ENCODE data around the gene FAM114A1. TPM values are rescaled to one million over a fixed set of nuclear protein-coding genes. Genes with fewer than 3 reads are reported as not detected.

Gene FAM114A1
- polyA plus RNA-seq, 3 donors: 3.2 to 12.0 (median 4.1) TPM

GRCh38 chr4:38858097-38858420, 9.5 kb upstream of the FAM114A1 start:
- H3K36me3 Mint-ChIP-seq: peaks cover 0 to under 1% of the 10 kb centered on the region in 2 donors
- peaks cover 0 to 5% (median 0%) of the 10 kb centered on the region in 3 donors for H3K27me3 Mint-ChIP-seq (ENCODE audit: low read depth in 3 of 3)
- no peaks in the 10 kb centered on the region for H4K20me1 ChIP-seq (ENCODE audit: insufficient read depth, low read length)
- H3K9me3 Mint-ChIP-seq: peaks cover 0 to 2% (median under 1%) of the 10 kb centered on the region in 7 donors
- H3K4me1 ChIP-seq (ENCODE audit: control insufficient read depth in 1 of 2, insufficient read depth in 2 of 2, low read length in 2 of 2): peaks cover 39 to 63% of the 10 kb centered on the region in 2 donors
- H3K27ac Mint-ChIP-seq: peak overlapping the region; percentile 97 to 100 (median 100)
- H3K4me3 Mint-ChIP-seq: peak overlapping the region; percentile 51 to 82
- H3K79me2 ChIP-seq (ENCODE audit: insufficient read depth, low read length): peaks cover 31% of the 10 kb centered on the region
- no CpG with 5 or more reads among the region's 3 CpGs for WGBS (ENCODE audit: insufficient coverage)
- intact Hi-C loops (cut with micrococcal nuclease): loop anchor here (5.0 to 10.0 kb wide), 5 partner anchors 56 to 781 kb away; partner anchors contain the start of genes TLR1 (in 1 of the 2), TLR10 (in 1 of the 2) and TMEM156 (in 1 of the 2)
- H3K4me1 Mint-ChIP-seq: peaks cover 47% of the 10 kb centered on the region
- no peaks in the 10 kb centered on the region for H3K27me3 ChIP-seq (ENCODE audit: control insufficient read depth in 2 of 2, insufficient read depth in 2 of 2, low read length in 2 of 2)
- H3K9ac ChIP-seq (ENCODE audit: insufficient read depth, low read length, poor library complexity, severe bottlenecking): peak overlapping the region; percentile 77
- peak overlapping the region; percentile 97 to 99 for H3K27ac ChIP-seq (ENCODE audit: low read depth in 1 of 2, low read length in 2 of 2)
- TF ChIP-seq CTCF (IDR thresholded peaks at IDR 0.05): no peak
- H3K4me3 ChIP-seq (replicated peaks in 1 of 3; ENCODE audit: low read depth in 2 of 3, low read length in 3 of 3): peak overlapping the region in 1 of 3 experiments; percentile 83
- no peak for DNase-seq
- H3K36me3 ChIP-seq (replicated peaks in 1 of 2; ENCODE audit: control insufficient read depth in 1 of 2, insufficient read depth in 2 of 2, low read length in 2 of 2): no peaks in the 10 kb centered on the region
- no peaks in the 10 kb centered on the region for H3K9me3 ChIP-seq (replicated peaks in 1 of 2; ENCODE audit: control insufficient read depth in 1 of 2, insufficient read depth in 1 of 2, low read length in 2 of 2)
- peak overlapping the region; percentile 82 for H3K4me2 ChIP-seq (replicated peaks; ENCODE audit: extremely low read depth, low read length, poor library complexity, severe bottlenecking)
- H2AFZ ChIP-seq (ENCODE audit: insufficient read depth, low read depth, low read length, poor library complexity, severe bottlenecking): peak overlapping the region; percentile 52

GRCh38 chr4:38859501-38859900, 8.1 kb upstream of the FAM114A1 start:
- Histone ChIP-seq H3K4me3 (replicated peaks in 1 of 3; ENCODE audit: low read depth in 2 of 3, low read length in 3 of 3) (no peak overlapping the region), H2AFZ (ENCODE audit: insufficient read depth, low read depth, low read length, poor library complexity, severe bottlenecking) (no peak overlapping the region), H3K27ac (ENCODE audit: low read depth in 1 of 2, low read length in 2 of 2) (peak overlapping the region; percentile 97 to 99), H3K27me3 (ENCODE audit: control insufficient read depth in 2 of 2, insufficient read depth in 2 of 2, low read length in 2 of 2) (no peaks in the 10 kb centered on the region), H4K20me1 (ENCODE audit: insufficient read depth, low read length) (no peaks in the 10 kb centered on the region), H3K36me3 (replicated peaks in 1 of 2; ENCODE audit: control insufficient read depth in 1 of 2, insufficient read depth in 2 of 2, low read length in 2 of 2) (no peaks in the 10 kb centered on the region), H3K9ac (ENCODE audit: insufficient read depth, low read length, poor library complexity, severe bottlenecking) (no peak overlapping the region), H3K79me2 (ENCODE audit: insufficient read depth, low read length) (peaks cover 17% of the 10 kb centered on the region), H3K4me1 (ENCODE audit: control insufficient read depth in 1 of 2, insufficient read depth in 2 of 2, low read length in 2 of 2) (peaks cover 42 to 61% of the 10 kb centered on the region in 2 donors), H3K4me2 (replicated peaks; ENCODE audit: extremely low read depth, low read length, poor library complexity, severe bottlenecking) (no peak overlapping the region), H3K9me3 (replicated peaks in 1 of 2; ENCODE audit: control insufficient read depth in 1 of 2, insufficient read depth in 1 of 2, low read length in 2 of 2) (no peaks in the 10 kb centered on the region)
- WGBS (ENCODE audit: insufficient coverage): 100% methylated on average over 1 of the region's 7 CpGs
- Mint-ChIP-seq H3K4me1 (peaks cover 51% of the 10 kb centered on the region), H3K36me3 (no peaks in the 10 kb centered on the region), H3K27ac (peak overlapping the region; percentile 63 to 100 (median 100)), H3K4me3 (no peak overlapping the region), H3K27me3 (ENCODE audit: low read depth in 3 of 3) (peaks cover 0 to 5% (median 0%) of the 10 kb centered on the region in 3 donors), H3K9me3 (no peaks in the 10 kb centered on the region)
- intact Hi-C loops (cut with micrococcal nuclease): loop anchor here (5.0 to 10.0 kb wide), 5 partner anchors 57 to 782 kb away; partner anchors contain the start of genes TLR1 (in 1 of the 2), TLR10 (in 1 of the 2) and TMEM156 (in 1 of the 2)
- peak; percentile 3 for TF ChIP-seq CTCF (IDR thresholded peaks at IDR 0.05)
- no peak for DNase-seq
